Spleen (tissue), 7 donors: Measurements from ENCODE around the gene MPC1L.
A peak's percentile ranks its signal among the peaks of the same experiment; 100 is the strongest.

ENCODE experiments used
- CTCF ChIP-seq, 11 experiments: fragments of 200-600 bp in 7 of 11; fragments of 450-650 bp in 4 of 11; sonication (generic) in 4 of 11; IDR thresholded peaks in 8 of 11; conservative IDR thresholded peaks in 3 of 11; 1 replicate in 7 of 11; 2 replicates in 4 of 11; pipeline versions ENCODE4 v1.4.0 to v1.8.0; 2016 to 2021; ENCODE audit warnings: antibody characterized with exemption in 11 of 11, inconsistent platforms in 4 of 11, mild to moderate bottlenecking in 1 of 11
- POLR2A ChIP-seq, 3 donors: fragments of 450-650 bp; IDR thresholded peaks; one replicate each; pipeline ENCODE4 v1.5.1; 2017; ENCODE audit warnings: antibody characterized with exemption in 3 of 3, mild to moderate bottlenecking in 1 of 3
- POLR2AphosphoS5 ChIP-seq, 3 donors: sonication (generic); formaldehyde crosslinking; IDR thresholded peaks; one replicate each; pipeline ENCODE4 v1.5.1; 2017; ENCODE audit warnings: antibody characterized with exemption in 3 of 3
- donor health status: DM: no; HTN: no; CAD: no; lungs with moderate emphysema.
- donor health status: DM: no; HTN: no; CAD: no.
- donor health status: DM: no; HTN: no; CAD: no.

- TF ChIP-seq CTCF (IDR thresholded peaks at IDR 0.05 in 8 of 11, conservative IDR thresholded peaks at IDR 0.05 in 3 of 11) (peak; percentile 37 to 88 (median 73)), POLR2A (IDR thresholded peaks at IDR 0.05) (no peak), POLR2AphosphoS5 (IDR thresholded peaks at IDR 0.05) (no peak)
Measured at GRCh38 chrX:40651620-40652223, 28.5 kb downstream of the MPC1L start.
